Activated CD4-positive, CD25-positive, alpha-beta regulatory T cell treated with anti-CD3 and anti-CD28 coated beads, Interleukin-2, amount 50 U/mL, for 16 hours (primary cell): ENCODE results near the gene CFD.
"Not testable (repeated sequence)": the region's sequence is repeated elsewhere in the genome, so short reads cannot be mapped to it uniquely, and the experiment has no call there.

Experiments
- DNase-seq: peaks from one replicate; pipeline ENCODE4 v3.0.0-alpha.2; 2020; ENCODE audit warnings: low read depth, low spot score

Gene CFD

DNA sequence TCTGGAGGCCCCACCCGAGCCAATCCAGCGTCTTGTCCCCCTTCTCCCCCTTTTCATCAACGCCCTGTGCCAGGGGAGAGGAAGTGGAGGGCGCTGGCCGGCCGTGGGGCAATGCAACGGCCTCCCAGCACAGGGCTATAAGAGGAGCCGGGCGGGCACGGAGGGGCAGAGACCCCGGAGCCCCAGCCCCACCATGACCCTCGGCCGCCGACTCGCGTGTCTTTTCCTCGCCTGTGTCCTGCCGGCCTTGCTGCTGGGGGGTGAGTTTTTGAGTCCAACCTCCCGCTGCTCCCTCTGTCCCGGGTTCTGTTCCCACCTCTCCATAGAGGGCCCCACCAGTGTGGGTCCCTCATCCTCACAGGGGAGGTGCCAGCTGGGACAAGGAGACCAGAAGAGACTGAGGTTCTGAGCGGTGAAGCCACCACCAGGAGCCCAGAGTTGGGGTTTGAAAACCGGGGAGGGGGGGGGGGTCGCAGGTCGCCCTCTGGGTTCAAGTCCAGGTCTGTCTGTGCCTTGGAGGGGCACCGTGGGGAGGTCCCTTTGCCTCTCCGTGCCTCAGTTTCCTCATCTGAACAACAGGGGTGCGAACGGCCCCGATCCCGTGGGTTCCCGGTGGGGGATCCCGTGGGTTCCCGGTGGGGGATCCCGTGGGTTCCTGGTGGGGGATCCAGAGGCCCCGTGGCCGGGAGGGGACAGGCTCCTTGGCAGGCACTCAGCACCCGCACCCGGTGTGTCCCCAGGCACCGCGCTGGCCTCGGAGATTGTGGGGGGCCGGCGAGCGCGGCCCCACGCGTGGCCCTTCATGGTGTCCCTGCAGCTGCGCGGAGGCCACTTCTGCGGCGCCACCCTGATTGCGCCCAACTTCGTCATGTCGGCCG is 7.1 kb upstream of the CFD start, which contains the start of gene ELANE:
Gene ELANE (plus strand): TSS at position 168 of the 878 bp plus-strand sequence. CDS start 26 bp downstream, at position 194.
- no peak for DNase-seq

DNA sequence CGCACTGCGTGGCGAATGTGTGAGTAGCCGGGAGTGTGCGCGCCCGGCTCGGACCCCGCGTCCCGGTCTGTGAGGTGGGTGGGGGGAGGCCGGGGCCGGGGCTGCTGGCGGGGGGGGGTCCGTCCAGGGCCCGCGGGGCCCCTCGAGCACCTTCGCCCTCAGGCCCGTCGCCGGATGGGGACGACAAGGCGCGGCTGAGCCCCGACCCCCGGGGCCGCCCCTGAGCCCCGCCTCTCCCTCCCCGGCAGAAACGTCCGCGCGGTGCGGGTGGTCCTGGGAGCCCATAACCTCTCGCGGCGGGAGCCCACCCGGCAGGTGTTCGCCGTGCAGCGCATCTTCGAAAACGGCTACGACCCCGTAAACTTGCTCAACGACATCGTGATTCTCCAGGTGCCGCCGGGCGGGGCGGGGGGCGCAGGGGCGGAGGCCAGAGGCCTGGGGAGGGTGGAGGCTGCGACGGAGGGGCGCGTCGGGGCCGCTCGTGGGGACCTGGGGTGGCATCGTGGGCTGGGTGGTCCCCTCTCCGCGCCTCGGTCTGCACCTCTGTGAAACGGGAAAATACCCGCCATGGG is 6.4 kb upstream of the CFD start:
- no peak for DNase-seq

GRCh38 chr19:853614-854220 is 5.7 kb upstream of the CFD start:
- DNase-seq: not testable (repeated sequence)

- no peak for DNase-seq
Observed at GRCh38 chr19:854549-854948, 4.9 kb upstream of the CFD start.

DNA sequence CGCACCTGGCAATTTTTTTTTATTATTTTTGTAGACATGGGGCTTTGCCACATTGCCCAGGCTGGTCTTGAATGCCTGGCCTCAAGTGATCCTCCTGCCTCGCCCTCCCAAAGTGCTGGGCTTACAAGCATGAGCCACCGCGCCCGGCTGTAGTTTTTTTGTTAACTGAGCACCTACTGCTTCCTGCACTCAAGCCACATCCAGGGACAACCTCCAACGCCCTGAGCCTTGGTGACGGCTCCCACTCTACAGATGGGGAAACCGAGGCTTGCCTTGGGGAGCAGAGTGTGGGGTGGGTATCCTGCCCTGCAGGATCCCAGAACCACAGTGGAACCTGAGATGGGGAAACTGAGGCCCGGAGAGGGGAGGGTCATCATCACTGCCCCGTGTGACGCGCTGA is 4.3 kb upstream of the CFD start:
- DNase-seq: no peak

GRCh38 chr19:855566-856120 is 3.8 kb upstream of the CFD start:
- no peak for DNase-seq

GRCh38 chr19:858284-858683 is 1.2 kb upstream of the CFD start:
- no peak for DNase-seq

- DNase-seq: no peak
Observed at GRCh38 chr19:861141-861755, 1.8 kb downstream of the CFD start.

DNA sequence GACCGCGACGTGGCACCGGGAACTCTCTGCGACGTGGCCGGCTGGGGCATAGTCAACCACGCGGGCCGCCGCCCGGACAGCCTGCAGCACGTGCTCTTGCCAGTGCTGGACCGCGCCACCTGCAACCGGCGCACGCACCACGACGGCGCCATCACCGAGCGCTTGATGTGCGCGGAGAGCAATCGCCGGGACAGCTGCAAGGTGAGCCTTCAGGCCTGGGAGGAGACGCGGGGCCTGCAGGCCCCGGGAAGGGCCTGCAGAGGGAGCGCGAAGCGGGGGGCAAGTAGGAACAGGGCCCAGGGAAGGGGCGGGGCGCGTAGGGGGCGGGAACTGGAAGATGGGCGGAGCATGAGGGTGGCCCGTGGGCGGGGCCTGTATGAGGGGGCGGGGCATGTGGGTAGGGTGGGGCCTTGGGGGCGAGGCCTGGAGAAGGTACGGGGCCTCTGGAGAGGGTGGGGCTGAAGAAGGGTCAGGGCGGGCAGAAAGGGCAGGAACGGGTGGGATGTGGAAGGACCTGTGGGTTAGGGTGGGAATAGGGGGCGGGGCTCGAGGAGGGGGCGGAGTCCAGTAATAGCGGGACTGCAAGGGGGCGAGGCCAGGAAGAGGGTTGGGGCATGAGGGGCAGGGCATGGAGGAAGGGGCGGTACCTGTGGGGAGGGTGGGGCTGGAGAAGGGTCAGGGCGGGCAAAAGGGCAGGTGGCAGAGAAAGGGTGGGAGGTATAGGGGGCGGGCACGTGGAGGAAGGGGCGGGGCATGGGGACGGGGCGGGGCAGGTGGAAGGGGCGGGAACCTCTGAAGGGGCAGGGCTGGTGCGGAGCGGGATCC is 2.5 kb downstream of the CFD start:
- peak; percentile 45 for DNase-seq

DNA sequence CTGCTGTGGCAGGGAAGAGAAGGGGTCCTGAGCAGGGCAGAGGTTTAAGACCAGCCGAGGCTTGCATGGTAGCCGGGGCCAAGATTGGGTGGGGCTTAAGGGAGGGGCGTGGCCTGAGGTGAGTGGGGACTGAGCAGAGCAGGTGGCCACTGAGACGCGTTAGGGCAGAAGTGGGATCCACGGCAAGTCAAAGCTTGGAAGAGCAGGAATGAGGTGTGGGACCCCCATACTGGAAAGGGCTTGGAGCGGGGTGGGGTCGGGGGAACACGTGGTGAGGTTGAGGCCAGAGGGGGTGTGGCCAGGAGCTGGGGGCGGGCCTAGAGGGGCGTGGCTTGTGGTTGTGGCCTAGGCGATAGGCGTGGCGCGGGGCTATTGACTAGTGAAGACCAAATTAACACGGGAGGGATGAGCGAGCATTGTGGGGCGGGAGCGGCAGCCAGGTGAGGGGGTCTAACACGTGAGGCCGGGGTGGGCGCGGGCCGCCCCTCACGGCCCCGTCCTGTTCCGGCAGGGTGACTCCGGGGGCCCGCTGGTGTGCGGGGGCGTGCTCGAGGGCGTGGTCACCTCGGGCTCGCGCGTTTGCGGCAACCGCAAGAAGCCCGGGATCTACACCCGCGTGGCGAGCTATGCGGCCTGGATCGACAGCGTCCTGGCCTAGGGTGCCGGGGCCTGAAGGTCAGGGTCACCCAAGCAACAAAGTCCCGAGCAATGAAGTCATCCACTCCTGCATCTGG is 3.3 kb downstream of the CFD start:
- DNase-seq: peak; percentile 56

DNA sequence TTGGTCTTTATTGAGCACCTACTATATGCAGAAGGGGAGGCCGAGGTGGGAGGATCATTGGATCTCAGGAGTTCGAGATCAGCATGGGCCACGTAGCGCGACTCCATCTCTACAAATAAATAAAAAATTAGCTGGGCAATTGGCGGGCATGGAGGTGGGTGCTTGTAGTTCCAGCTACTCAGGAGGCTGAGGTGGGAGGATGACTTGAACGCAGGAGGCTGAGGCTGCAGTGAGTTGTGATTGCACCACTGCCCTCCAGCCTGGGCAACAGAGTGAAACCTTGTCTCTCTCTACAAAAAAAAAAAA is 3.8 kb downstream of the CFD start:
- DNase-seq: no peak

DNA sequence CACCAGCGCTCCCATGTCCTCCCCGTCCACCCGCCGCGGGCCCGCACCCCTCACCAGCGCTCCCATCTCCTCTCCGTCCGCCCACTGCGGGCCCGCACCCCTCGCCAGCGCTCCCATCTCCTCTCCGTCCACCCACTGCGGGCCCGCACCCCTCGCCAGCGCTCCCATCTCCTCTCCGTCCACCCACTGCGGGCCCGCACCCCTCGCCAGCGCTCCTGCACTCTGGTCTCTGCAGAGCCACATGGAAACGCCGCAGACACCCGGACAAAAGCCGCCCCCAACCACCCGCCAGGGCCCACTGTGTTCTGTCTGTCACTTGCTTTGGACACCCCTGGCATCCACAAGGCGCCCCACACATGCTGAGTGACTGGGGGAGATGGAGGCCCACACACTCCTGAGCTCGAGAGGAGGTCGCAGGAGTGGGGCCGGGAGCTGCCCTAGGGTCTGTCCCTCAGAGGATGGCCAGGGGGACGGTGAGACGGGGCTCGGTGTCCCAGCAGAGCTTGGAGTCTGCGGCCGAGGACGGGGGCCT is 7.4 kb downstream of the CFD start:
- DNase-seq: no peak

GRCh38 chr19:867301-867793 is 7.9 kb downstream of the CFD start:
- DNase-seq: no peak

- DNase-seq: no peak
Observed at GRCh38 chr19:867855-868457, 8.5 kb downstream of the CFD start.

DNA sequence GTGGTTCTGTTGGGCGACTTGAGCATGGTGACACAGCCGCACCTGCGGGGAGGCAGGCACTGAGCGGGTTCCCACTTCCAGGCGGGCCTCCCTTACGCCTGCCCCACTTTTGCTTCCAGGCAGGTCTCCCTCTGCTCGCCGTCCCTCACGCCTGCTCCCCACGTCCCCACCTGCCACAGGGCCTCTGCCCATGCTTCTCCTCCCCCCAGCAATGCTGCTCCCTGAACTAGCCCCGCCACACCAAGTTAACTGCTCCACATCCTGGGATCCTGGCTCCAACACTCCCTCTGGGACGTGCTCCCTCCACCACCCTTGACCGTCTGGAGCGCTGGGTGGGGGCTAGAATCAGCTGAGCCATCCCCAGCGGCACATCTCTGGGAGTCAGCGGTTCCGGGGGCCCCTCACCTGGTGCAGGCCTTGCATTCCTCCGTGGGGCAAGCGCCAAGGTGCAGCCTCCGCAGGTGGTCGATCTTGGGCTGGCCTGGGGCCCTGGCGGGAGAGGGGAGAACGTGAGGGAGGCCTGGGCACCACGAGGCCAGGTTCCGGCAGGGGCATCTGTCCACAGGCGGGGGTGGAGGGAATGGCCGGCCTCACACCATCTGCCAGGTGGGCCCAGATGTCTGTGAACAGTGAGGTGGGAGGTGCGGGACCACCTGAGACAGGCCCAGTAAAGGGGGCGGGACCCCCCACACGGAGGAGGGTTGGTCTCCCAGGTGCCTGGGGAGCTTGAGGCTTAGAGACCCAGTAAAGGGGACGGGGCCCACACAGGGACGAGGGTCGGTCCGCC is 9.2 kb downstream of the CFD start:
- no peak for DNase-seq

DNA sequence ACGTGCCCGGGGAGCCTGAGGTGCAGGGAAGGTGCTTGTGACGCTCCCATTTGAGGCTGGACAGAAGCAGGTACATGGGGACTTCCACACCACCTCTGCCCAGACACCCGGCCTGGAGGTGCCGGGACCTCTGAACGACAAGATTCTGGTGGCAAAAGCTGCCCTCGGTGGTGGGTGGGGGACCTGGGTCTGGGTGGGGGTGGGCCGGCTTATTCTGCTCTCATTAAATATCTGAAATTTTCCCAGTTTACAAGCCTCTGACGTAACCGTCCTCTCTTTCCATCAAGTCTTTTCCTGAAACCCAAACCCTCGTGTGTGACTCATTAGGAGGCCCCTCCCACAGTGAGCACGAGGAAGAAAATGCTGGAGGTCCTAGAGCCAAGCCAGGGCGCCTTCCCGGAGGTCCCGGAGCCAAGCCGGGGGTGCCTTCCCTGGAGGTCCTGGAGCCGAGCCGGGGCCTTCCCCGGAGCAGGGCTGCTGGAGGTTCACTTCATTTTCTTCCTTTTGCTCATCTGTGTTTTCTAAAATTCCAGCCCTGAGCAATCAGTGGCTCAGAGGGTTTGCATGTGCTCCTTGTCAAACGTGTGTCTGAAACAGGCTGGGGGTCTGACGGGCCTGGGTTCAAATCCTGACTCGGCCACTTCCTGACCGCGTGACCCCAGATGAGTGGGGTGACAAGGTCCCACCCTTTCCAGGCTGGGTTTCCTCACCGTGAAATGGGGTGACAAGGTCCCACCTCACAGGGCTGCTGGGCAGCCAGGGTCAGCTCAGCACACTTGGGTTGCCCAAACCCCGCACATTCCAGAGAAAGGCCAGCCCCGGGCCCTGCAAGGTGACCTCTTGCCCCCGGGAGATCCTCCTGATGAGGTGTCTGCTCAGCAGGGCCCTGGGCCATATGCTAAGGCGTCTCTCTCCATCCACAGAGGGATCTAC is 10.0 kb downstream of the CFD start:
- DNase-seq: no peak

DNA sequence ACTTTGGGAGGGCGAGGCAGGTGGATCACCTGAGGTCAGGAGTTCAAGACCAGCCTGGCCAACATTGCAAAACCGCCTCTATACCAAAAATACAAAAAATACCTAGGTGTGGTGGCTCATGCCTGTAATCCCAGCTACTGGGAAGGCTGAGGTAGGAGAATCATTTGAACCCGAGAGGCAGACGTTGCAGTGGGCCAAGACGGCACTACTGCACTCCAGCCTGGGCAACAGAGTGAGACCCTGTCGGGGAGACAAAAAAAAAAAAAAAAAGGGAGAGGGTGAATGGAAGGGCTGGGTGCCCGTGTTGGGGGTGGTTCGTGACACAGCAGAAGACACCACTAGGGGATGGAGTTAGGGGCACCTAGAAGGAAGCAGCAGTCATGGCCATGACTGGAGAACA is 10.8 kb downstream of the CFD start:
- no peak for DNase-seq

DNA sequence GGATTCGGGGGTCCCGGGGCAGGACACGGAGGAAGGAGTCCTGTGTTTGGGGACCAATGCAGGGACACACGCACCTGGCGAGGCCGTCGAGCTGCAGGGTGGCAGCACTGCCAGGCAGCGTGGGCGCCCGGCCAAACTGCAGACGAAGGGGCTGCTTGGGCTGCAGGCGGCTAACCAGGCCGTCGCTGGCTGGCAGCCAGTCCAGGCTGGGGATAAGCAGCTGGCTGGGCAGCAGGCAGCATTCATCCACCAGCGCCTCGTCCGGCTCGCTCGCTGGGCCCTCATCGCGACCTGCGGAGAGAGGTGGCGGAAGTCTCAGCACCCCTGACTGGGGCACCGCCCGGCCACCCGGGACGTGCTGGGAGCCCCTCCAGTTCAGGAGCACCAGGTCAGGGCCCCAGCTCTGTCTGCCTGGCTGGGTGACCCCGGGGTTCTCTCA is 11.5 kb downstream of the CFD start:
- no peak for DNase-seq
